Epithelial cell of esophagus (primary cell): ENCODE results near the gene TBC1D3B.
"Not testable (repeated sequence)": the region's sequence is repeated elsewhere in the genome, so short reads cannot be mapped to it uniquely, and the experiment has no call there.

ENCODE experiments used
- DNase-seq: peaks from one replicate; pipeline ENCODE4 v3.0.0; 2010; ENCODE audit warnings: low read depth
- H3K4me3 ChIP-seq: 2 replicates; pipeline ENCODE4 v1.5.1; 2011; ENCODE audit warnings: mild to moderate bottlenecking, low read length, control low read depth
- CTCF ChIP-seq: IDR thresholded peaks from 2 replicates; pipeline ENCODE4 v1.5.1; 2011; ENCODE audit warnings: low read depth, mild to moderate bottlenecking, low read length, control low read depth, inconsistent platforms; ENCODE audit not compliant: insufficient read depth; ENCODE audit errors: missing control alignments

The TBC1D3B gene

GRCh38 chr17:36176536-36176935, at the start of gene TBC1D3B:
Gene TBC1D3B, minus strand, starts transcription at chr17:36176636. Its CDS starts 1,586 bp downstream, at chr17:36175050.
- not testable (repeated sequence) for H3K4me3 ChIP-seq, DNase-seq

GRCh38 chr17:36222967-36223366, 46.5 kb upstream of the TBC1D3B start:
- DNase-seq, H3K4me3 ChIP-seq: not testable (repeated sequence)

GRCh38 chr17:36221581-36222100, 45.2 kb upstream of the TBC1D3B start:
- H3K4me3 ChIP-seq, DNase-seq: not testable (repeated sequence)

GRCh38 chr17:36220737-36221580, 44.5 kb upstream of the TBC1D3B start:
- not testable (repeated sequence) for H3K4me3 ChIP-seq, DNase-seq

- H3K4me3 ChIP-seq, DNase-seq: not testable (repeated sequence)
These were observed 43.1 kb upstream of the TBC1D3B start for GRCh38 chr17:36219556-36219955.

GRCh38 chr17:36215406-36216308, 39.2 kb upstream of the TBC1D3B start:
- not testable (repeated sequence) for DNase-seq, H3K4me3 ChIP-seq

GRCh38 chr17:36214918-36215317, 38.5 kb upstream of the TBC1D3B start:
- no peak for TF ChIP-seq CTCF
- no peak for DNase-seq

GRCh38 chr17:36213695-36214094, 37.3 kb upstream of the TBC1D3B start:
- no peak overlapping the region for H3K4me3 ChIP-seq
- no peak for TF ChIP-seq CTCF
- DNase-seq: no peak

More at GRCh38 chr17:36214918-36215317, 38.5 kb upstream of the TBC1D3B start:
- H3K4me3 ChIP-seq: no peak overlapping the region

GRCh38 chr17:36212966-36213365, 36.5 kb upstream of the TBC1D3B start:
- no peak overlapping the region for H3K4me3 ChIP-seq
- no peak for TF ChIP-seq CTCF
- no peak for DNase-seq

- no peak for TF ChIP-seq CTCF
- no peak for DNase-seq
These were observed 35.8 kb upstream of the TBC1D3B start for GRCh38 chr17:36212272-36212605.

GRCh38 chr17:36211484-36212271, 35.2 kb upstream of the TBC1D3B start:
- H3K4me3 ChIP-seq, DNase-seq: not testable (repeated sequence)

More at GRCh38 chr17:36212272-36212605, 35.8 kb upstream of the TBC1D3B start:
- H3K4me3 ChIP-seq: no peak overlapping the region

- H3K4me3 ChIP-seq, DNase-seq: not testable (repeated sequence)
These were observed 34.2 kb upstream of the TBC1D3B start, which contains the start of gene CCL4L2 for GRCh38 chr17:36210439-36211211. Gene CCL4L2, plus strand, starts transcription at chr17:36211063.
